Thyroid gland (tissue), 4 donors: ENCODE measurements around the gene ASIC2.

Experiments used
- CTCF ChIP-seq, 6 experiments: fragments of 200-600 bp in 3 of 6; fragments of 450-650 bp in 3 of 6; sonication (generic) in 3 of 6; IDR thresholded peaks; one replicate each; pipeline ENCODE4 v1.5.1; 2016 to 2019; ENCODE audit warnings: antibody characterized with exemption in 6 of 6, mild to moderate bottlenecking in 2 of 6, inconsistent platforms in 1 of 6, moderate library complexity in 1 of 6
- POLR2A ChIP-seq, 2 donors: fragments of 450-650 bp; IDR thresholded peaks; one replicate each; pipeline ENCODE4 v1.6.1; 2017; ENCODE audit warnings: antibody characterized with exemption in 2 of 2, mild to moderate bottlenecking in 2 of 2, moderate library complexity in 1 of 2

GRCh38 chr17:33152783-33153182 lies 140.3 kb downstream of the ASIC2 start:
- no peak for TF ChIP-seq CTCF (IDR thresholded peaks at IDR 0.05)
- TF ChIP-seq POLR2A (IDR thresholded peaks at IDR 0.05) = no peak
